GM12875 (cell line): ENCODE measurements around the gene RPS21.

Source experiments
- H3K4me3 ChIP-seq: one replicate; pipeline ENCODE4 v1.5.1; 2011; ENCODE audit warnings: low read depth, low read length, control low read depth
- TF ChIP-seq, protein P1 (sequence below): IDR thresholded peaks from 2 replicates; pipeline ENCODE4 v1.5.1; 2011; ENCODE audit warnings: low read depth, mild to moderate bottlenecking, control low read depth, inconsistent platforms, low read length, moderate library complexity, borderline replicate concordance; ENCODE audit not compliant: insufficient read depth

The RPS21 gene

DNA sequence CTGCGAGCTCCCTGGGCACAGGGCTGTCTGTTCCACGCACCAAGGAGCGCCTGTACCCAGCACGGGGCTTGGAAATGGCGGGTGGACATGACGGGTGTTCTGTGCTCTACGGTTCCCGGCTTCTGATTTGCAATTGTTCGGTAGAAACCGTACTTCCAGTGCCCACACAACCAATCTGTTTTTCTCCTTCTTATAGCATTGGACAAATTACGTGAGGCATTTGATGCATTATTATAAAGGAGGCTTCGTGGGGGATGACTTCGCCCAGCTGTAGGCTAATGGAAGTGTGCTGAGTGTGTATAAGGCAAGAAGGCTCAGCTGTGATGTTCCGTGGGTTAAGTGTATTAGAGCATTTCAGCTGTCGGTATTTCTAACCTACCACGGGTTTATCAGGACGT lies 9.8 kb upstream of the RPS21 start:
- TF ChIP-seq, protein P1, sequence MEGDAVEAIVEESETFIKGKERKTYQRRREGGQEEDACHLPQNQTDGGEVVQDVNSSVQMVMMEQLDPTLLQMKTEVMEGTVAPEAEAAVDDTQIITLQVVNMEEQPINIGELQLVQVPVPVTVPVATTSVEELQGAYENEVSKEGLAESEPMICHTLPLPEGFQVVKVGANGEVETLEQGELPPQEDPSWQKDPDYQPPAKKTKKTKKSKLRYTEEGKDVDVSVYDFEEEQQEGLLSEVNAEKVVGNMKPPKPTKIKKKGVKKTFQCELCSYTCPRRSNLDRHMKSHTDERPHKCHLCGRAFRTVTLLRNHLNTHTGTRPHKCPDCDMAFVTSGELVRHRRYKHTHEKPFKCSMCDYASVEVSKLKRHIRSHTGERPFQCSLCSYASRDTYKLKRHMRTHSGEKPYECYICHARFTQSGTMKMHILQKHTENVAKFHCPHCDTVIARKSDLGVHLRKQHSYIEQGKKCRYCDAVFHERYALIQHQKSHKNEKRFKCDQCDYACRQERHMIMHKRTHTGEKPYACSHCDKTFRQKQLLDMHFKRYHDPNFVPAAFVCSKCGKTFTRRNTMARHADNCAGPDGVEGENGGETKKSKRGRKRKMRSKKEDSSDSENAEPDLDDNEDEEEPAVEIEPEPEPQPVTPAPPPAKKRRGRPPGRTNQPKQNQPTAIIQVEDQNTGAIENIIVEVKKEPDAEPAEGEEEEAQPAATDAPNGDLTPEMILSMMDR, result no peak
- H3K4me3 ChIP-seq, result no peak overlapping the region

DNA sequence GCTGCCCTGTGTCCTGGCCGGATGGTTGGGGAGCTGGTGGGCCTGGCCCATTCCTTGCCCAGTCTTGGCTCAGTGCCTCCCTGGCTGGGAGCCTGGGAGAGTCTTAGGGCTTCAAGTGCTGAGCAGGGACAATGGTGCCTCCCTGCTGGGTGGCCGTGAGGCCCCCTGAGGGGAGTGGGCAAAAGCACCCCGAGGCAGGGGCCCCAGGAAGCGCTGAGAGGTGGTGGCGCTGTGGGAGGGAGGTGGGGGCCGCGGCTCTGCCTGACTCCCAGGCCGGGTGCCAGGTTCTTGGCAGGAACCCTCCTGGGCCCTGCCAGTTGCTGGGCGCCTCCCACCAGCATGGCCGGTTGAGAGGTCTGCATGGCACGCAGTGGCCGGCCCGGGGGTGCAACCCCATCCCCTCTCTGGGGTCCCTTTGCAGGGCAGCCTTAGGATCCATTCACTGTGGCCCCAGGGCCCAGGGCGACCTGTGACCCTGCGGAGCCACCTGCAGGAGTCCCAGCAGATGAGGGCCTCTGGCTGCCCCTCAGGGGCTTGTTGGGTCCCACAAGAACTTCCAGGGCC lies 9.2 kb upstream of the RPS21 start:
- TF ChIP-seq, protein P1, result no peak
- H3K4me3 ChIP-seq, result no peak overlapping the region

DNA sequence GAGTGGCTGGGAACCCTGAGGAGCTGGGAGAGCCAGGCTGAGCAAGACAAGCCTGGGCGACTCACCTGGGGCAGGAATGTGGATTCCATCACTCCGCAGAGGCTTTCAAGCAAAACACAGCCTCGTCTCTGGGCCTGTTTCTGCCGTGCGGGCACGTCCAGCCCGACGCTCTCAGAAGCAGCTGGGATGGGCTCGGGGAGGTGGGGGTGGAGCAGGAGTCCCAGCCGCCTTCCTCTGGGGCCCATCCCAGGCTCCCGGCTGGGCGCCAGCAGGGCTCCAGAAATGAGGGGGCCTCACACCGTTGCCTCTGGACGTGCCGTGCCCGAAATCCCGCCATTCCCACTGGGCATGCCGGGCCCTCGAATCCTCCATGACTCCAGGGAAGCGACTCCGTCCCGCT lies 8.7 kb upstream of the RPS21 start:
- TF ChIP-seq, protein P1, result no peak
- no peak overlapping the region for H3K4me3 ChIP-seq

DNA sequence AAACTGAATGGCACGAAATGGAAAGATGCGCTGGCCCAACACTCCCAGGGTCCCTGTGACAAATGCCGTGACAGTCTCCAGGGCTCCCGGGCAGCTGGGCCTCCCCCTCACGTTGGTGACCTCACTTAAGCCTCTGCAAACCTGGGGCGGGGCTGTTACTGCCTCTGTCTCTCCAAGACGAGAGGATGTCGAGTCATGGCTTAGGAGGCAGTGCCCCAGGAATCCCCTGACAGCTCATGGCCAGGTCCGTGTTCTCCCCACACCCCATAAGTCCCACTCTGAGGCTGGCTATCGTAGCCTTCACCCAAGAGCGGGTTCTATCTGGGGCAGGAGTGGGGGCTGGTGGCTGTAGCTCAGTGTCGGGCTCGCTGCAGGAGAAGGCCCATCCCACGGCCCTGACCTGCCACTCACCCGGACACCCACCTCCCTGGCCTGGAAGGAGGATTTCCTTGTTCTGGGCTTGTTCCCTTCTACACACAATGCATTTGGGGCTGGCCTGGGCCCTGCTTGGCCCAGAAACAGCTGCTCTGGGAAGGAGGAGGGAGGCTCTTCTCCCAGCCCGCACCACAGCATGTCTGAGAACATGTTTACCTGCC lies 5.6 kb upstream of the RPS21 start:
- no peak overlapping the region for H3K4me3 ChIP-seq
- TF ChIP-seq, protein P1, result no peak

DNA sequence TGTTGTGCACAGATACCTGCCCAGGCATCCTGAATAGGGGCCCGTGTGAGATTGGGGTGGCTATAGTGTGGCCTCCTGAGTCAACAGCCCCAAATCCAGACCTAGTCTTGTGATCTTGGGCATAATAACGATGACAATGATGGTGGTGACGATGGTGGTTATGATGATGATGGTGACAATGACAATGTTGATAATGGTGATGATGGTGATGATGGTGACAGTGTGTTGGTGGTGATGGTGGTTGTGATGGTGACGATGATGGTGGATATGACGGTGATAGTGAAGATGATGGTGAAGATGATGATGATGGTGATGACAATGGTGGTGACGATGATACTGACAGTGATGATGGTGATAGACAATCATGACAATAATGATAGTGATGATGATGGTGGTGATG lies 5.1 kb upstream of the RPS21 start:
- TF ChIP-seq, protein P1, result no peak
- no peak overlapping the region for H3K4me3 ChIP-seq

DNA sequence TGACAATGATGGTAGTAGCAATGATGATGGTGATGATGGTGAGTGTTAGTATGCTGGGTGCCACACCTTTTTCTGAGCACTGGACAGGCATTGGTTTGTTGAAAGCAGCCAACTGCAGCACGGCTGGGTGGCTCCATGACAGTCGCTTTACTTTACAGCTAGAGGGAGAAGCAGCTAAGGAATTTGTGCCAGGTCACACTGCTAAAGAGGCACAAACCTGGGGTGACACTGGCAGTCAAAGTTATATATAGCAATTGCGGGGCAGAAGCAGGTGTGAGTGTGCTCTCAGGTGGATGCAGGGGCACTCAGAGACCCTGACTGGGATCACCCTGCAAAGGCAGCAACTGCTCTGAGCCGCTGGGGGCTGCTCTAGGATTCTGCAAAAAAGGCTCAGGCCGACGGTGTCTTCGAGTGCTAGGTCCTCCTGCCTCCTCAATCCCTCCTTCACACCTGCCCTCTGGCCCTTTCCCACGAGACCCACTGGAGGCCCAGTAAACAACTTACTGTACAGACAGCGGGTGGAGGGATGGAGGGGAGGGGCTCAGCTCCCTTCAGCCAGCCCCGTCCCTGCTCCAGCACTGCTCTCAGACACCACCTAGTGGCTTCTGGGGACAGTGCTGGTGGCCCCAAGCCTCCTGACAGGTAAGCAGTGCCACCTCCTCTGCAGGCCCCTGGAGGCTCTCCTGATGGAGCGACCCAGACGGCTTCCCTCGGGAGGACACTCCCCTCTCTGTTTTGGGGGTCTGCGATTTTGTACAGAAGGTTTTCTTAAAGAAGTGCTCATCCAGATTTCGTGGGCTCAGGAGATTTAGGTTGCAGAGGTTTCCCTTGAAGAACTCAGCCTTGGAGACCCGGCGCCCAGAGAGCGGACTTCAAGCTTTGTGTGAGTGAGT lies 4.4 kb upstream of the RPS21 start:
- no peak overlapping the region for H3K4me3 ChIP-seq
- TF ChIP-seq, protein P1, result peak; percentile 98
